ENCODE data around the gene SCN1B. TPM values are rescaled to one million over a fixed set of nuclear protein-coding genes. Genes with fewer than 3 reads are reported as not detected.

Gene SCN1B
- total and polyA plus RNA-seq, 5 donors from 2014 or later = 0.08 to 2.0 (median 0.17) TPM; not detected in 1

DNA sequence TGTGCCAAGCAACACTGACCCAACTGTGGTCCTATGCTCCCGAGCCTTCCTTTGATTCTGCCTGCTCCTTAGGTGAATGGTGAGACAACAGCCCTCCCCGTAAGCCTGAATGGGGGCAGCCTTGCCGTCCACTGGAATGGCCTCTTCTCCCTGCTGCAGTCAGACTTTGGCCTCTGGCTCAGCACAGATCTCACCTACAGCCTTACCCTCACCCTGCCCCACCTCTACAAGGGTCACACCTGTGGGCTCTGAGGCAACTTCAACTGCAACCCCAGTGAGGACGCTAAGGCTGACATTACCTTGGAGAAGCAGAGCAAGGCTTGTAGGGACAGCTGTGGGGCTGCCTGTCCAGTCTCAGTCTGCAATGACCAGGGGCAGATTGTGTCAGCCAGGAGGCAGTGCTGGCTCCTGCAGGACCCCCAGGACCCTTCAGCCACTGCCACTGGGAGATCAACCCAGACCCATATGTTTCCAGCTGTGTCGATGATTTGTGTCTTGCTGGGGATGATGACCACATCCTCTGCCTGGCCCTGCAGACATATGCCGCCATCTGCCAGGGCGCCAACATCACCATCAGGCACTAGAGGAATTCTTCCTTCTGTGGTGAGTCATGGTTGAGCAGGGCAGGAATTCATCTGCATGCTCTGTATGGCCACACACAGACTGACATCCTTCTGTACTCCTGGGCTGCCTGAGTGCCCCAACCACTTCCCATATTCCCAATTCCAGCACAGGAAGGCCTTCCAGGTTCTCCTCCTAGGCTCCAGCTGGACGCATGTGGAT, 58.1 kb downstream of the SCN1B start:
- no peak overlapping the region for H3K27ac Mint-ChIP-seq
- peaks cover 0 to 6% (median 0%) of the 10 kb centered on the region in 4 donors for H3K4me1 Mint-ChIP-seq
- Histone ChIP-seq H3K4me3 (ENCODE audit: low read depth, low read length) (no peak overlapping the region), H3K27me3 (ENCODE audit: control insufficient read depth, insufficient read depth, low read length) (no peaks in the 10 kb centered on the region), H3K36me3 (ENCODE audit: control insufficient read depth, insufficient read depth, low read length) (no peaks in the 10 kb centered on the region), H3K9me3 (ENCODE audit: control insufficient read depth in 2 of 2, low read length in 2 of 2) (no peaks in the 10 kb centered on the region), H3K27ac (ENCODE audit: insufficient read depth, low read length, poor library complexity, severe bottlenecking) (no peak overlapping the region), H3K4me1 (ENCODE audit: control insufficient read depth, insufficient read depth, low read length, poor library complexity, severe bottlenecking) (peaks cover 3% of the 10 kb centered on the region)
- no peaks in the 10 kb centered on the region for H3K36me3 Mint-ChIP-seq
- peaks cover 33% of the 10 kb centered on the region for H3K27me3 Mint-ChIP-seq
- no peaks in the 10 kb centered on the region for H3K9me3 Mint-ChIP-seq
- no peak for ATAC-seq (ENCODE audit: low read depth in 2 of 2)
- DNase-seq = no peak
- H3K4me3 Mint-ChIP-seq = no peak overlapping the region

DNA sequence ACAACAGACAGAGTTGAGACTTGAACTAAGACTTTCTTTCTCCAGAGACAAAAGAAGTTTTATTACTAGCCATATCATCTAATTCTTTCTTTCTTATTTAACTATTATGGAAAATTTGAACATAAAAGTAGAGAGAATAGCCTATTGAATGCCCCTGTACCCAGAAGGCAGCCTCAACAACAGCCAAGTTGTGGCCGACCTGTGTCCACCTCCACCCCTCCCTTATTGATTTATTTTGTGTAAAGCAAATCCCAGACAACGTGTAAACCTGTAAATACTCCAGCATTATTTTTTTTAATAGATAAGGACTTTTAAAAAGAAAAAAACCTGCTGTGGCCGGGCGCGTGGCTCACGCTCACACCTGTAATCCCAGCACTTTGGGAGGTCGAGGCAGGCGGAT, 59.3 kb downstream of the SCN1B start:
- H3K4me3 ChIP-seq (ENCODE audit: low read depth, low read length) = no peak overlapping the region
- Mint-ChIP-seq H3K4me1 (peaks cover 0 to 6% (median 0%) of the 10 kb centered on the region in 4 donors), H3K27me3 (peaks cover 33% of the 10 kb centered on the region), H3K27ac (no peak overlapping the region), H3K36me3 (no peaks in the 10 kb centered on the region), H3K9me3 (no peaks in the 10 kb centered on the region), H3K4me3 (no peak overlapping the region)
- no peak for ATAC-seq (ENCODE audit: low read depth in 2 of 2)
- H3K36me3 ChIP-seq (ENCODE audit: control insufficient read depth, insufficient read depth, low read length) = no peaks in the 10 kb centered on the region
- H3K27ac ChIP-seq (ENCODE audit: insufficient read depth, low read length, poor library complexity, severe bottlenecking) = no peak overlapping the region
- H3K27me3 ChIP-seq (ENCODE audit: control insufficient read depth, insufficient read depth, low read length) = no peaks in the 10 kb centered on the region
- no peak for DNase-seq
- no peaks in the 10 kb centered on the region for H3K9me3 ChIP-seq (ENCODE audit: control insufficient read depth in 2 of 2, low read length in 2 of 2)
- peaks cover 3% of the 10 kb centered on the region for H3K4me1 ChIP-seq (ENCODE audit: control insufficient read depth, insufficient read depth, low read length, poor library complexity, severe bottlenecking)

Other genes with a start within 250 kb of the SCN1B start
- gene ZNF30, start 103.6 kb upstream of the SCN1B start, total RNA-seq = 4.5 TPM
- gene ZNF30, start 103.6 kb upstream of the SCN1B start, polyA plus RNA-seq = 10 to 100 TPM in 1 of 4 donors, 1 to 10 TPM in 3; 3.0 to 15.2 (median 7.7) TPM
- 16.2 TPM for gene ZNF792, start 66.2 kb upstream of the SCN1B start, total RNA-seq
- gene ZNF792, start 66.2 kb upstream of the SCN1B start, polyA plus RNA-seq = 10 to 100 TPM; 15.5 to 24.7 (median 19.9) TPM
- gene GRAMD1A, start 30.1 kb upstream of the SCN1B start, total RNA-seq = 179 TPM
- 10 to 100 TPM; 25.7 to 39.4 (median 32.1) TPM for gene GRAMD1A, start 30.1 kb upstream of the SCN1B start, polyA plus RNA-seq
- gene HPN, start 11.3 kb downstream of the SCN1B start, total RNA-seq = not detected
- under 1 TPM in 2 of 4 donors, not detected in 2; 0.54 to 0.70 TPM for gene HPN, start 11.3 kb downstream of the SCN1B start, polyA plus RNA-seq
- gene FXYD3, start 85.4 kb downstream of the SCN1B start, total RNA-seq = not detected
- not detected for gene FXYD3, start 85.4 kb downstream of the SCN1B start, polyA plus RNA-seq
- gene LGI4, start 104.6 kb downstream of the SCN1B start, total RNA-seq = 0.64 TPM
- not detected for gene LGI4, start 104.6 kb downstream of the SCN1B start, polyA plus RNA-seq
- gene FXYD1, start 108.4 kb downstream of the SCN1B start, total RNA-seq = 1.6 TPM
- 1 to 10 TPM; 2.1 to 3.7 (median 2.7) TPM for gene FXYD1, start 108.4 kb downstream of the SCN1B start, polyA plus RNA-seq
- 9.3 TPM for gene FXYD7, start 112.8 kb downstream of the SCN1B start, total RNA-seq
- 1 to 10 TPM; 3.2 to 6.8 (median 4.7) TPM for gene FXYD7, start 112.8 kb downstream of the SCN1B start, polyA plus RNA-seq
- 503 TPM for gene FXYD5, start 124.3 kb downstream of the SCN1B start, total RNA-seq
- gene FXYD5, start 124.3 kb downstream of the SCN1B start, polyA plus RNA-seq = 100 to 1,000 TPM; 465 to 575 (median 487) TPM
- gene FAM187B, start 198.3 kb downstream of the SCN1B start, total RNA-seq = not detected
- gene FAM187B, start 198.3 kb downstream of the SCN1B start, polyA plus RNA-seq = not detected
- 28.1 TPM for gene LSR, start 218.5 kb downstream of the SCN1B start, total RNA-seq
- 10 to 100 TPM; 47.8 to 66.1 (median 53.7) TPM for gene LSR, start 218.5 kb downstream of the SCN1B start, polyA plus RNA-seq
- gene USF2, start 238.5 kb downstream of the SCN1B start, total RNA-seq = 277 TPM
- 10 to 100 TPM in 1 of 4 donors, 1 to 10 TPM in 3; 5.9 to 10.1 (median 6.8) TPM for gene USF2, start 238.5 kb downstream of the SCN1B start, polyA plus RNA-seq

All from CD4-positive, CD25-positive, alpha-beta regulatory T cell (primary cell).